T-cell (primary cell): ENCODE measurements around the gene CERS4. TPM values are rescaled to one million over a fixed set of nuclear protein-coding genes. Genes with fewer than 3 reads are reported as not detected.

Source experiments
- ATAC-seq, 4 experiments: fragments of 200-7000 bp in 3 of 4; fragments of 150-1000 bp in 1 of 4; cut with Tn5 transposase; replicated peaks in 1 of 4; 1 replicate in 3 of 4; 2 replicates in 1 of 4; pipeline ENCODE4 v1.10.0; 2021; ENCODE audit warnings: moderate library complexity in 3 of 4, mild to moderate bottlenecking in 2 of 4, moderate number of reproducible peaks in 1 of 4
- CTCF ChIA-PET, 2 donors: fragments of 300-600 bp; sonication (Branson Sonifier 250); formaldehyde crosslinking; loops; one replicate each; lab custom pipeline; 2022; ENCODE audit warnings: antibody characterized with exemption in 2 of 2; lab: Charles Lee
- POLR2A ChIA-PET, 2 donors: fragments of 300-600 bp; sonication (Branson Sonifier 250); formaldehyde crosslinking; loops; one replicate each; lab custom pipeline; 2022; ENCODE audit warnings: antibody characterized with exemption in 2 of 2; lab: Charles Lee
- DNase-seq, 35 experiments: peaks; one replicate each; pipeline versions ENCODE4 v3.0.0 to v3.0.0-alpha.2; 2013 to 2023
- H3K27ac ChIP-seq: one replicate; pipeline ENCODE4 v1.5.1; 2013; ENCODE audit warnings: low read length
- H3K27me3 ChIP-seq, 2 experiments: replicated peaks in 1 of 2; 1 replicate in 1 of 2; 2 replicates in 1 of 2; pipeline versions ENCODE4 v1.6.1 to v1.7.0; 2013; ENCODE audit warnings: low read length in 1 of 2, mixed read lengths in 1 of 2; ENCODE audit not compliant: control insufficient read depth in 2 of 2, insufficient read depth in 2 of 2; ENCODE audit errors: extremely low read depth in 1 of 2
- H3K36me3 ChIP-seq, 2 donors: 1 replicate in 1 of 2; 2 replicates in 1 of 2; pipeline versions ENCODE4 v1.6.1 to v1.7.0; 2013; ENCODE audit warnings: low read length in 1 of 2; ENCODE audit not compliant: control insufficient read depth in 2 of 2, insufficient read depth in 1 of 2; ENCODE audit errors: extremely low read depth in 1 of 2
- H3K4me1 ChIP-seq, 2 experiments: 1 replicate in 1 of 2; 2 replicates in 1 of 2; pipeline versions ENCODE4 v1.6.1 to v1.7.0; 2013; ENCODE audit warnings: low read length in 2 of 2, mixed read lengths in 1 of 2; ENCODE audit not compliant: insufficient read depth in 2 of 2, control insufficient read depth in 1 of 2; ENCODE audit errors: extremely low read depth in 1 of 2
- H3K4me3 ChIP-seq, 2 donors: 1 replicate in 1 of 2; 2 replicates in 1 of 2; pipeline versions ENCODE4 v1.5.1 to v1.7.0; 2013; ENCODE audit warnings: mild to moderate bottlenecking in 2 of 2, low read length in 1 of 2, moderate library complexity in 1 of 2; ENCODE audit not compliant: control insufficient read depth in 1 of 2; ENCODE audit errors: extremely low read depth in 1 of 2
- H3K9me3 ChIP-seq: 2 replicates; pipeline ENCODE4 v1.7.0; 2013
- H3K27ac Mint-ChIP-seq, 2 donors: one replicate each; pipeline ENCODE4 v1.8.0; 2020 to 2021; ENCODE audit warnings: mild to moderate bottlenecking in 2 of 2, mixed read lengths in 2 of 2
- H3K27me3 Mint-ChIP-seq, 2 donors: one replicate each; pipeline ENCODE4 v1.8.0; 2021 to 2022; ENCODE audit warnings: mixed read lengths in 2 of 2
- H3K36me3 Mint-ChIP-seq: one replicate; pipeline ENCODE4 v1.8.0; 2021; ENCODE audit warnings: mixed read lengths
- H3K4me1 Mint-ChIP-seq, 3 donors: one replicate each; pipeline ENCODE4 v1.8.0; 2020 to 2022; ENCODE audit warnings: mixed read lengths in 3 of 3, mild to moderate bottlenecking in 1 of 3
- H3K4me3 Mint-ChIP-seq, 3 donors: one replicate each; pipeline ENCODE4 v1.8.0; 2020 to 2022; ENCODE audit warnings: mild to moderate bottlenecking in 3 of 3, mixed read lengths in 3 of 3, moderate library complexity in 3 of 3
- H3K9me3 Mint-ChIP-seq, 3 donors: one replicate each; pipeline ENCODE4 v1.8.0; 2020 to 2022; ENCODE audit warnings: mixed read lengths in 3 of 3
- WGBS: methylation state at CpG from one replicate; pipeline ENCODE4 v1.1.5; 2013; ENCODE audit warnings: missing lambda C conversion rate; ENCODE audit not compliant: insufficient coverage; 5-methylcytosine and 5-hydroxymethylcytosine counted together
- total RNA-seq, 35 experiments: library from RNA in 6 of 35; stranded (reverse) in 6 of 35; fragments of 120-200 nt in 1 of 35; gene quantifications; one replicate each; pipeline versions ENCODE4 v1.2.1 to v1.2.4 and lab custom pipeline; 2013 to 2026

The CERS4 gene
- total RNA-seq, 5 donors from 2014 or later (not counting 1 experiment from before 2014, with no cell fraction given) = 23.1 to 46.9 (median 29.0) TPM

GRCh38 chr19:8307400-8307964 is 98.3 kb downstream of the CERS4 start:
- Histone ChIP-seq H3K4me1 (peaks cover 4 to 35% of the 10 kb centered on the region in 2 experiments), H3K27ac (peak overlapping the region; percentile 5), H3K9me3 (no peaks in the 10 kb centered on the region), H3K4me3 (peak overlapping the region; percentile 80 to 84), H3K36me3 (peaks cover 0 to 26% of the 10 kb centered on the region in 2 donors), H3K27me3 (no peaks in the 10 kb centered on the region)
- H3K4me1 Mint-ChIP-seq = peaks cover 26 to 37% (median 36%) of the 10 kb centered on the region in 3 donors
- DNase-seq (no peak), ATAC-seq (no peak)
- peak overlapping the region; percentile 83 to 90 (median 87) for H3K4me3 Mint-ChIP-seq
- ChIA-PET POLR2A (no interaction called here), CTCF (interaction anchor here in 1 of 2 donors (0.7 kb wide), 1 partner anchor 275 kb away, joined by 3 read pairs; no protein-coding TSS in a partner anchor)
- peaks cover 6% of the 10 kb centered on the region for H3K36me3 Mint-ChIP-seq
- H3K27ac Mint-ChIP-seq = peak overlapping the region; percentile 88
- WGBS = 26% methylated on average over 10 of the region's 24 CpGs
- no peaks in the 10 kb centered on the region for H3K9me3 Mint-ChIP-seq
- H3K27me3 Mint-ChIP-seq = no peaks in the 10 kb centered on the region

- Mint-ChIP-seq H3K9me3 (no peaks in the 10 kb centered on the region), H3K36me3 (peaks cover 6% of the 10 kb centered on the region), H3K27me3 (no peaks in the 10 kb centered on the region), H3K27ac (peak within 1 kb of the TSS; percentile 88), H3K4me3 (peak within 1 kb of the TSS; percentile 83 to 90 (median 87)), H3K4me1 (peaks cover 26 to 37% (median 36%) of the 10 kb centered on the region in 3 donors)
- POLR2A ChIA-PET = interaction anchor here in 1 of 2 donors (0.6 kb wide), 1 partner anchor 59 kb away, joined by 4 read pairs; no protein-coding TSS in a partner anchor
- H3K9me3 ChIP-seq = no peaks in the 10 kb centered on the region
- peaks cover 4 to 35% of the 10 kb centered on the region in 2 experiments for H3K4me1 ChIP-seq
- H3K27ac ChIP-seq = peak within 1 kb of the TSS; percentile 5
- DNase-seq (peak; percentile 63 to 90 (median 82)), ATAC-seq (peak; percentile 93 to 94 (median 94))
- CTCF ChIA-PET = no interaction called here
- H3K36me3 ChIP-seq = peaks cover 2 to 30% of the 10 kb centered on the region in 2 donors
- H3K4me3 ChIP-seq = peak within 1 kb of the TSS; percentile 80 to 84
- no peaks in the 10 kb centered on the region for H3K27me3 ChIP-seq
- WGBS = under 1% methylated on average over 53 of the region's 63 CpGs
These were observed 99.0 kb downstream of the CERS4 start, which contains the start of gene CD320 for GRCh38 chr19:8307965-8308866. TSS of gene CD320 (minus strand) at chr19:8308358. CDS start at chr19:8308290, 68 bp downstream.

- peak in 1 of 35 experiments; percentile 0 for DNase-seq
- CTCF ChIA-PET = no interaction called here
- Histone ChIP-seq H3K4me1 (peaks cover 4 to 35% of the 10 kb centered on the region in 2 experiments), H3K36me3 (peaks cover 5 to 35% of the 10 kb centered on the region in 2 donors), H3K9me3 (no peaks in the 10 kb centered on the region), H3K27ac (no peak overlapping the region), H3K4me3 (peak overlapping the region in 1 of 2 donors; percentile 80), H3K27me3 (no peaks in the 10 kb centered on the region)
- Mint-ChIP-seq H3K36me3 (peaks cover 6% of the 10 kb centered on the region), H3K4me1 (peaks cover 26 to 37% (median 36%) of the 10 kb centered on the region in 3 donors), H3K27me3 (no peaks in the 10 kb centered on the region), H3K9me3 (no peaks in the 10 kb centered on the region), H3K27ac (peak overlapping the region in 1 of 2 donors; percentile 85), H3K4me3 (peak overlapping the region; percentile 83 to 90 (median 87))
- no peak for ATAC-seq
- 90% methylated on average over 10 of the region's 17 CpGs for WGBS
- POLR2A ChIA-PET = interaction anchor here in 1 of 2 donors (0.6 kb wide), 1 partner anchor 59 kb away, joined by 4 read pairs; no protein-coding TSS in a partner anchor
These were observed 99.7 kb downstream of the CERS4 start for GRCh38 chr19:8308891-8309291.

- POLR2A ChIA-PET = no interaction called here
- peaks cover 5 to 47% of the 10 kb centered on the region in 2 donors for H3K36me3 ChIP-seq
- H3K27ac Mint-ChIP-seq = no peak overlapping the region
- 97% methylated on average over 11 of the region's 17 CpGs for WGBS
- H3K4me1 Mint-ChIP-seq = peaks cover 20 to 37% (median 36%) of the 10 kb centered on the region in 3 donors
- no peaks in the 10 kb centered on the region for H3K27me3 Mint-ChIP-seq
- no peaks in the 10 kb centered on the region for H3K9me3 Mint-ChIP-seq
- ATAC-seq (no peak), DNase-seq (peak in 1 of 35 experiments; percentile 0)
- H3K4me3 Mint-ChIP-seq = no peak overlapping the region
- no peak overlapping the region for H3K4me3 ChIP-seq
- H3K9me3 ChIP-seq = no peaks in the 10 kb centered on the region
- CTCF ChIA-PET = no interaction called here
- H3K27me3 ChIP-seq = no peaks in the 10 kb centered on the region
- no peak overlapping the region for H3K27ac ChIP-seq
- peaks cover 9% of the 10 kb centered on the region for H3K36me3 Mint-ChIP-seq
- H3K4me1 ChIP-seq = peaks cover 4 to 34% of the 10 kb centered on the region in 2 experiments
These were observed 101.3 kb downstream of the CERS4 start for GRCh38 chr19:8310342-8311055.

- no peak overlapping the region for H3K27ac ChIP-seq
These were observed 102.5 kb downstream of the CERS4 start for GRCh38 chr19:8311461-8312260.

More at GRCh38 chr19:8311461-8312260, 102.5 kb downstream of the CERS4 start:
- peaks cover 5 to 52% of the 10 kb centered on the region in 2 donors for H3K36me3 ChIP-seq
- Mint-ChIP-seq H3K9me3 (no peaks in the 10 kb centered on the region), H3K27me3 (no peaks in the 10 kb centered on the region), H3K36me3 (peaks cover 11% of the 10 kb centered on the region), H3K4me3 (no peak overlapping the region), H3K27ac (no peak overlapping the region), H3K4me1 (peaks cover 18 to 30% (median 28%) of the 10 kb centered on the region in 3 donors)
- peaks cover 4 to 24% of the 10 kb centered on the region in 2 experiments for H3K4me1 ChIP-seq
- H3K9me3 ChIP-seq = no peaks in the 10 kb centered on the region
- CTCF ChIA-PET = no interaction called here
- DNase-seq (no peak), ATAC-seq (no peak)
- POLR2A ChIA-PET = no interaction called here
- H3K27me3 ChIP-seq = no peaks in the 10 kb centered on the region
- H3K4me3 ChIP-seq = no peak overlapping the region
- WGBS = 89% methylated on average over 9 of the region's 16 CpGs
